NCI-H1417 (cell line): ENCODE data around the gene CAPN2.
A peak's percentile ranks its signal among the peaks of the same experiment; 100 is the strongest.

Experiments
- DNase-seq, 3 experiments: peaks; one replicate each; lab custom pipeline; 2025; lab: John Stamatoyannopoulos, UW

The CAPN2 gene

DNA sequence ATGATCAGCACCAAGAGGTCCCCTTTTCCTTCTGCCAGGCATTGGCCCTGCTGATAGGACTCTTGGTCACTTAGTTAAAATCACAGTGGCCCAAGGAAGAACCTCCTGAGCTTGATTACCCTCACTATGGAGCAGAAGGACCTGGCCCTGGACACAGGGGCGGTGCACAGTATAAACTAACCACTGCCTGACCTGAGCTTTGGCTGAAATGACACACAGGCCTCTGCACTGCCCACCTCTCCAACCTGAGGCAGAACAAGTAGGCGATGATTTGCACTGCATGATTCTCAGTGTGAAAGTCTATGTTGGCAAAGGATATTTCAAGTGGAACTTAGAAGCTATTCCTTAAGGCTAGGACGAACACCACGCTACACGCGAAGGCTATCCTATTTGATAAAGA lies 48.5 kb downstream of the CAPN2 start:
- no peak for DNase-seq

DNA sequence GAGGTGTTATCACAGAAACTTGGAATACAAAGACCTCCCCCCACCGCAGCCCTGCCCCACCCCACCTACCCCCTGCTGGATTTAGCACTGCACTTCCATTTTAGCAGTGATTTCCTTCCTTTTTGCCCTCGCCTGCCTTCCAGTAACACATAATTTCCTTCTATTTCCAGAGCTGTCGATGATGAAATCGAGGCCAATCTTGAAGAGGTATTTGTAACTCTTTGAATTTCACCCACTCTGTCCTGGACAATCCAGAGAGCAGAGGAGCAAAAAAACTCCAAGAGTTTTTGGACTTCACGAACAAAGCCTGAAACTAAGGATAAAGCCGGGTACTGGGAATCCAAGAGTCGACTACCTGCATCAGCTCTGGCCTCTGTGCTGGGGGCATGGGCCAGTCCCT lies 49.1 kb downstream of the CAPN2 start:
- DNase-seq: no peak

DNA sequence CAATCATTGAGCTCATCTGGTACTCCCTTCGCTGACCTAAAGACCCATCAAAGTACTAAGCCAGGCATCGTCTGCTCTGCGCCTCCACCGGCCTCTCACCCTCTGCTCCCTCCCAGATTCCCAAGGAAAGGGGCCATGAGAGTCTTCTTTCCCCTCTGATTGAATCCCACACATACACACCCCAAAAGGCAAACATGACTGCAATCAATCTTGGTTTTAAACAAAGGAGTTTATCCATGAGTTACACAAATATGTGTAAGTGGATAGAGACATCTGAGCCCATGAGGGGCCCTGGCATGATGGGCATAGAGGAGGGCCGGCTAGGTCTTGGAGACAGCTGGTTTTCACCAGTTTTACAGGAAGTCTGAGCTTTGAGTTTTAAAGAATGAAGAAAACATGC lies 50.9 kb downstream of the CAPN2 start:
- DNase-seq: no peak

DNA sequence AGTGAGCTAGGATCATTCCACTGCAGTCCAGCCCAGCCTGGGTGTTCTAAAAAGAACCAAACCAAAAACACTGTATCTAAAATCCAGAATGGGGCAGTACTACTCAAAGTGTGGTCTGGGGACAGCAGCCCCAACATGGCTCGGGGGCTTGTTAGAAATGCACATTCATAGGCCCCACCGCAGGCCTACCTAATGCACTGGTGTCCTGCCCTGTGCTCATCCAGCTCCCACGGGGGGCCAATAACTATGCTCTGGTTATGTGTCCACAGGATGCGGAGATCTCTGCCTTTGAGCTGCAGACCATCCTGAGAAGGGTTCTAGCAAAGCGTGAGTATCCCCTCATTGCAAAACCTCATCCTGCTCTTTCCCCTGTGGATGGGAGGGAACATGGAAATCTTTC lies 51.5 kb downstream of the CAPN2 start:
- DNase-seq: no peak

DNA sequence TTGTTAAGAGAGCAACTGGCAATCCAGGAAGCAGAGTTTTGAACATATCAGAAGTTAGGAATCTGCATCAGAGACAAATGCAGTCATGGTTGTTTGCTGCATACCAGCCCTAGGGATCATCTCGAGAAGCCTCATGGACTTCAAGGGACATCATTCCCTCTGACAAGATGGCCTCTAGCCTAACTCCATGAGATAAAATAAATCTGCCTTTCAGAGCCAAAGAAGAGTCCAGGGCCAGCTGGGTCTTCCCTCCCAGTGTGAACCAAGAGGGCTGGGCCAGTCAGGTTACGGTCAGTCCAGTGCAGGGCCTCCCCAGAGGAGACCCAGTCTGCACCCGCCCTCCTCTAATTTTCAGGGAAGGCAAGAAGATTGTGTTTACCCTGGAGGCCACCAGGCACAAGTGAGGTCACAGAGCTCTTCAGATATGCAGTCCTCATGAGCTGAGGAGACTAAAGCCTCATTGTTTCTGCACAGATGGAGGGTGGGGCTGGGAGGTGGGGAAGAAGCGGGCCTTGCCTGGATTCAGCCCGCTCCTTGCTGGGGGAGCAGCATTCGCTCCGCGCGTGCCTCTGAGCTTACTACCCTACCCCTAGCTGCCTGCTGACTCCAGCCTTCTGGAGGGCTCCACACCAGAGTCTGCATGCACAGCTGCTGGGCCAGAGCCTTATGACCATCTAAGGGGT lies 52.8 kb downstream of the CAPN2 start:
- peak in 1 of 3 experiments; percentile 58 for DNase-seq

DNA sequence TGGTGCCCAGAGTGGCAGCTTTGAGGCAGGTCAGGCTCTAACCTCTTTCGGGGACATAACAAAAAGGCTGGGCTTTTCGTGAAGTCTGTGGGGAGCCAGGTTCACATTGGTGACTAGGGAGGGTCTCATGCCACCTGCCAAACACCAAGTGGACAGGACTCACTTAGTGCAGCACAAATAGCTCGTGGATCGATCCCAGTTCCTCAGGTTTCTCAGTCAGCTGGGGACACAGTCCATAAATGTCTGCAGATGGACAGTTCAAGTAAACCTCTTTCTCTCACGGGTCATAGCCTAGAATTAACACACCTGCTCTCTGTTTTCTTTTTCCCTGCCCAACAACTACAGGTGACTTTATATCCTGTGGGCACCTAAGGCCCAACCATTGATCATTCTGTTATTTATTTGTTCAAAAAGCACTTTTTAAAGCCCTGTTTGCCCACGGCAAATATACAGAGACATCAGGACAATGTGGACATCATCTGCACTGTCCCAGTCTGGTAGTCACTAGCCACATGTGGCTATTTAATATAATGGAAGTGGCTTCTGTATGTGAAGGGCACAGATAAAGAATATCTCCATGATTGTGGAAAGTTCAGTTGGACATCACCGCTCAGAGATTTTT lies 53.5 kb downstream of the CAPN2 start:
- peak in 2 of 3 experiments; percentile 15 to 60 for DNase-seq

DNA sequence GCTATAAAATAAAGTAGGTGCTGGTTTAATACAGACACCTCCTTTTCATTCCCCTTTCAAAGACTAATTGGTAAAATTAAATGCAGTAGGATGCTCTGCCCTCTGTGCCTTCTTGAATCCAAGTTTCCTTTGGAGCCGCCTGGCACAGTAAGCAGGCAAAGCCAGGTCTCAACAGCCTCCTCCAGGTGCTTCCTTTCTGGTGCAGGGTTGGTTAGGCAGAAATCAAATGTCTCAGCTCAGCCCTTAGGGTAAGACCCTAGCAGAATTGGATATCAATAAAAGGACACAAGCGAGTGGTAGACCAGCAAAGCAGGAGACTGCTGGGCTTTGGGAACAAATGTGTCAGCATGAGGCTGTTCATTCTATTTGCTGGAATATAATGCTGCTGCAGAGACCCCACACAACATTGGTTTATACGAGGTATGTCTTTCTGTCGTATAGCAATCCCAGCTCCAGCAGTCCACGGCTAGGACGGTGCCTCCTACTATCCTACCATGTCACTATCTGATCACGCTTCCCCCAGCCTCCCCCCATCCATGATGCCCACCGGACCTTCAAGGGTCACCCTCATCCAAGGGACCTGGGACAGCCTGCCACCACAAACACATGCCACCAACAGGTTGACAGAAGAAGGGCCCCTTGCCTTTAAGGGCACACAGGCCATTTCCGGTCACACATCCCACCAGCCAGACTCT lies 58.4 kb downstream of the CAPN2 start:
- DNase-seq: no peak

DNA sequence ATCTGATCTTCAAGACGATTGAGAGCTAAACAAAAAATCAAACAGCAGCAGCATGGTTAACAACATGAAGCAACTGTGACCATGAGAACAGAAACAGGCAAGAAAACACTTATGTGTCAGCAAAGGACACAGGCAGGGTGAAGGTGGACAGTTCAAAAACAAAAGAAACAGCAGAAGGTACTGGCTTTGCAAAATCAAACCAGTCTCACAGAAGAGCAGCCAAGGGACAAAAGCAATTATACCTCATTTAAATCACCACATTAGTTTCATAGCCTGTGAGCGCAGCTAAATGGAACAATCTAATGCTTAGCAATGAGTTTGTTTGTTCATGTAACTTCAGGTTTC lies 59.1 kb downstream of the CAPN2 start:
- DNase-seq: no peak

DNA sequence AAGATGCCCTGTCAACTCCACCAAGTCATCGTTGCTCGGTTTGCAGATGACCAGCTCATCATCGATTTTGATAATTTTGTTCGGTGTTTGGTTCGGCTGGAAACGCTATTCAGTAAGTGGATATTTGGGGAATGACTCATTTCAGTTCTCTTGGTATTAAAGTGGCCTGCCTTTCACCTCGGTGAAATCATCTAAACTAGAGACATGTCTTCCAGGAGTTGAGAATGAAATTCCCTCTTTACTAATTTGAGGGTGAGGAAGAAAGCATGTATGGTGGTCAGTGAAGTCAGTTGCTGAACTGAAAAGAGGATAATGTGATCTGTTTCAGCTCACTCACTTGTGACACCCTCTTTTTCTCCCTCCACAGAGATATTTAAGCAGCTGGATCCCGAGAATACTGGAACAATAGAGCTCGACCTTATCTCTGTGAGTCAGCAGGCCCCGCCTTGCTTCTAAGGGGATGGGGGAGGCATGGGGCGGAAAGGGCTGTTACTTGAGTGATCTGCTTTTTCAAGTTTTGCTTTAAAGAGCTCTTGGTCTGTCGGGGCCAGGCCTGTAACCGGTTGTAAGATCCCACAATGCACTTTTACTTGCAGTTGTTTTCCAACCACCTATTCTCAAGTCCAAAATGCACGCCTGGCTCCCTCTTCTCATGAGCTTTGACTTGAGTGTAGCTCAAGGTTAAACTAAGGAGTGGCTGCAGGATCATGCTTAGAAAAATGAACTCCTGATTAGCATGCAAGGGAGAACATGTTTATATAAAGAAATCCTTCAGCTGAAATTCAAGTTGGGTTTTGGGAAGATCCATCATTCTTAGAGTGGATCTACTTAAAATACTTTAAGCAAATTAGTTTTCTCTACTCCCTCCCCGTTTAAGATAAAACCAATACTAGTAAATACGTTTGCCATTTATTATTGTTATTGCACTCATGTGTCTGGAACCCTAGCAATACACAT lies 59.8 kb downstream of the CAPN2 start:
- no peak for DNase-seq

DNA sequence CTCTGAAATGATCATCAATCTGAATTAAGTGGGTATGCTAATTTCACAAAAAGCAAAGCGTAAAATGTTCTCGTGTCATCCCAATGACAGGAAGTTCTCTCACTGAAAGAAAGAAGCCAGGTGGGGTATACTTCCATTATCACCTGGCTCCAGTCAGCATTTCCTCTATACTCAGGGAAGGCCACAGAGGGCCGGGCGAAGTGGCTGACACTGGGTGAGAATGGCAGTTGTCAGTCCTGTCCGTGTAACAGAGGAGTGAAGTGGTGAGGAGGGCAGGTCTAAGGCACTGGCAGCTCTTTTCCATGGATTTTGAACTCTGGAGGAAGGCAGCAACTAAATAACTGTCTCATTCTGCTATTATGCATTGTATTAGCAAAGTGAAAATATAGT lies 60.4 kb downstream of the CAPN2 start:
- DNase-seq: no peak

DNA sequence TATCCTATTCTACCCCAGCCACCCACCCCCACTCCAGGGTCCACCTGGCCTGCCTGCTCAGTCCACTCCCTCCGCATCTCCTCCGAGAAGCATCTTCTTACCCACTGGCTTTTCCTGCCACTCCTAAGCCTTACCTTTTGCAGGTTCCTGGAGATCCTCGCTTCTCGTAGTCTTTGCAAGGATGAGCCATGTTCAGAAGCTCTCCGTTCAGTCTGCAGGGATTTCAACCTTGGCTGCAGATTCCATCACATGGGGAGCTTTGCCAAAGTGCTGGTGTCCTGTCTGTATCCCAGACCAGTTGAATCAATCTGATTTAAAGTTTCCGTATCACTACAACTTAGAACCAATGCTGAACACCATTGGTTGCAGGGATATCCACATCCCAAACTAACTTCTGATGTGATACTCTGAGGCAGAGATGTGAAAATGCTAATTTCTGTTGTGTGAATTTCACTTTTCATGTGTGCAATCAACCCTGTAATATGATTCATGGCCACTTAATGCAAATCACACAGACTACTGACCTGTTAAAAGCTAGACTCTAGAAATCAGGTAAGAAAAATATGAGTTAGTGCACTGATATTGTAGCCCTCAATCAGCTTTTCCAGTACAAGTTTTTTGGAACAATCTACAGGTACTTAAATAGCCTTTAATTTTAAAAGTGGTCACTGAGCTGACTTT lies 61.9 kb downstream of the CAPN2 start:
- no peak for DNase-seq

DNA sequence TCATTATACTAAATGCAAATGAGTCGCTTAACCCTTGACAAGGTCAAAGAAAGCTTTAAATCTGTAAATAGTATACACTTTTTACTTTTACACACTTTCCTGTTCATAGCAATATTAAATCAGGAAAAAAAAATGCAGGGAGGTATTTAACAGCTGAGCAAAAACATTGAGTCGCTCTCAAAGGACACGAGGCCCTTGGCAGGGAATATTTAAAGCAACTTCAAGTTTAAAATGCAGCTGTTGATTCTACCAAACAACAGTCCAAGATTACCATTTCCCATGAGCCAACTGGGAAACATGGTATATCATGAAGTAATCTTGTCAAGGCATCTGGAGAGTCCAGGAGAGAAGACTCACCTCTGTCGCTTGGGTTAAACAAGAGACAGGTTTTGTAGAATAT lies 62.7 kb downstream of the CAPN2 start:
- no peak for DNase-seq

DNA sequence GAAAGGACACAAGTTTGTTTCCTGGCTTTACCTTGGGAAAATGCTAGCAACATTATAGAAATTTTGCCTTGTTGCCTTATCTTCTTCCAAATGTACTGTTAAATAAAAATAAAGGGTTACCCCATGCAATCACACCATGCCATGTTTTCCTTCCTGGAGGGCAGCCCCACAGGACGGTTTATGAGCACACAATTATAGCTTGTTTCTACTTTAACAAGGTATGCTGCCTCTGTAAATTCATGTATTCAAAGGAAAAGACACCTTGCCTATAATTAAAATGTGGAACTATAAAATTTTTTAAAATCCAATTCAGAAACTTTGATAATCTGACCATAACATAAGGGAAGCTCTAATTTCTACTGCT lies 63.4 kb downstream of the CAPN2 start:
- no peak for DNase-seq

DNA sequence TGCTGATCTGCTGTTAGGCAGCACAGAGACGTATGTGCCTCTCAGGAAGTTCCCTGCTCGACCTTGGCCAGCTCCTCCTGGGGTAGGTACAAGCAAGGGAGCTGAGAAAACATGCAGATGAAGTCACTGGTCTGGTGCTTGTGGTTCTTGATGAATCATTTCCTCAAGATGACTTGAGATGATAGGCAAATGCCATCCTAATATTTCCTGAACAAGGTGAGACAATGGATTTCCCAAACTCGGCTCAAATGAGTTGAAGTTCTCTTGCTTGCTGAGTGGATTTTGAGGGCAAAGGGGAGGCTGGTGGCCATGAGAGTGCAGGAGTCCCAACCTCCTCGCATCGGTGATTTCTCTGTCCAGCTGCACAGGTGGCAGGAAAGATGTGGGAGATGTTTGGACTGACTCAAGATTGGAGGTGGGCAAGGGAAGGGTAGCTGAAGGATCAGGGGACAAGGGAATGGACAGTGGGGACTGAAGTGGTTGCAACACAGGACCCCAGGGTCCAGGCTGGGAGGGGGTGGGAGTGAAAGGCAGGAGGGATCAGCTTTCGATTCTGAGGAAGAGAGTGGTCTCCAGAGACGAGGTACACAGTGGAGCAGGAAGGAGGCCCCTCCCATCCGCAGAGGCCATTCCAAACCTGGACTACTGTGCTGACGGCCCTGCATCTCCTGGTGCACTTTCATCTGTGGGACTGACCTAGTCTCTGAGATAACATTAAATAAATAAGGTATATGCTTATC lies 63.9 kb downstream of the CAPN2 start:
- DNase-seq: no peak

DNA sequence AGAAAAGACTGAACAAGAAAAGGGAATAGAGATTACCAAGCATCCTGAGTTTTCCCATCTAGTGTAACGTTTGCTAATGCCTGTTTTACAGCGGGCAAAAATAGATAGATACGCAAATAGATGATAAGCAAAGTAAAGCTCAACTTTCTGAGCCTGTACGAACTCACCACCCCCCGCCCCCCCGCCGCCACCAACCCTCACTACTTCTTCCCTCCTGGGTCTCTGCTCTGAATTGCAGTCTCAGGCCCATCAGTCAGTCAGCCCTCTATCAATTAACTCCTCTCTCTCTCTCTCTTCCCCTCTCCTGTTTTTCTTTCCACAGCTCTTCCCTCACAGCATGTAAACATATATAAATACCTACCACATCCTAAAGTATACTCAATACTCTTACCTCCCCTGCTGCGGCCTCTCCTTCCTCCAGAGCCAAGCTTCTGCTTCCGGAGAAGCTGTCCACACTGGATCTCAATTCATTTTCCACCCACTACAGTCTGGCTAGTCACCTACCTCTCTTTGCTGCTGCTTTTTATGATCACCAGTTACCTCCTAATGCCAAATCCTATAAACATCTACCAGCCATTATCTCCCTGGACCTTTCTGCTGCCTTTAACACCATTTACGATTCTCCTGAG lies 64.6 kb downstream of the CAPN2 start:
- DNase-seq: no peak

DNA sequence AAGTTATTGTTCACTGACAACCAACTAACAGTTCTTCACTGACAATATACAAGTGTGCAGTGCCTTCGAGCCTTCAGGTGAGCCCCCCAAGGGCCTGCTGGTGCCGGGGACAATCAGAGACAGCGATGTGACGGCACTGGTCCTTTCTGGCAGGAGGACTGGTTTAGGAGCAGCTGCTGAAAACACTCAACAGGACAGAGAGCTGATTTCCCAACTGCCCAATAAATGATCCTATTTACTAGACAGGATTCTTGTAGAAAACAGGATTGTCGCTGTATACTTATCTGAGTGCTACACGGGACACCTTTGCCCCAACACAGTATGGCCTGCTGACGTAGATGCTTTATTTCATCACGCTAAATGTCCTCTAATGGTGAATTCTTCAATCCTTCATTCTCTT lies 68.0 kb downstream of the CAPN2 start:
- no peak for DNase-seq

DNA sequence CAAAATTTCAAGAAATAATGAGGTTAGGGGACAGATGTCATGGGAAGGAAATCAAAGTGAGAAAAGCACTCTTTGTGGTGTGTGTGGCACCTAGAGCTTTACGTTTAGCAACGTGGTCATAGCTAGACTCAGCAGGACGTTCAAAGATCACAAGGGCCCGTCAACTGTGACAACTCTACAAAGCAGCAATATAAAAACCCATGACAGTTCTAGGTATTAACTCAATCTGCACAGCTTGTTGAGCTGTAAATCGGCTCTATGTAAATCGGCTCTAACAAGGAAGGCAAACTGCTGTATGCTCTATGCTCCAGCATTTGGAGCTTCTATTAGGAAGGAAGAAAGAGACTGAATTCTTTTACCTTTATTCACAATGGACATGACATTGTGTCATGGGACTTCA lies 68.6 kb downstream of the CAPN2 start:
- no peak for DNase-seq

DNA sequence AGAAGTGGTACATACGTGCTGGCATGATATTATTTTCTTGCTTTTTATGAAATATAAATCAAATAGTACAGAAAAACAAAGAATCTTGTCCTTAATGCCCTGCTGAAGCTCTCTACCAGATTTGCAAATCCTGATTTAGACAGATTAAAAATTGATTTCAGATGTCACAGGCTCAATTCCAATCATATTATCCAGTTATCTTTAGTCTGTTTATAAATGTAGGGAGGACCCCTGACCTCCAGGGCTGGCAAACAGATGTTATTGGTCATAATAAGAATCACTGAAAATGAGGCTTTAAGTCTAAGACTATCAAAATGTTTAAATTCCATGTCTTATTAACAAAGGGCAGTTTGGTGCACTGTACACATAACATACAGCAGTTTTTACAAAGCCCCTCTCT lies 71.3 kb downstream of the CAPN2 start:
- no peak for DNase-seq

DNA sequence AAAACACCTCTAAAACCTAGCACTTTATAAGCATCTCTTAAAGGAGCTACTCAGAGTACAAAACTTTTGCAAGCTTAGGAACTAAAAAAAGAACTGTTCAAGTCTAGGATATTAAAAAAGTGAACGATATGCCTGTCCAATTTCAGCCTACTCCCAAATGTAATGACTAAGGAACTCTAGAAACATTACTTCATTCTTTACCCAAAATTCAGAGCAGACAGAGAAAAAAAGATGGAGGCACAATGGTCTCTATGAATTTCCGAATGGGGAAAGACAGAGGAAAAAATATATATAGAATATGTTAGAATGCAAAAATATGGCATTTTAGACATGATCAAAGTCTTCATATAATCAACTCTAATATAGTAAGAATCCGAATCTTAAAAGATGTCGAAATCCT lies 72.2 kb downstream of the CAPN2 start:
- no peak for DNase-seq

DNA sequence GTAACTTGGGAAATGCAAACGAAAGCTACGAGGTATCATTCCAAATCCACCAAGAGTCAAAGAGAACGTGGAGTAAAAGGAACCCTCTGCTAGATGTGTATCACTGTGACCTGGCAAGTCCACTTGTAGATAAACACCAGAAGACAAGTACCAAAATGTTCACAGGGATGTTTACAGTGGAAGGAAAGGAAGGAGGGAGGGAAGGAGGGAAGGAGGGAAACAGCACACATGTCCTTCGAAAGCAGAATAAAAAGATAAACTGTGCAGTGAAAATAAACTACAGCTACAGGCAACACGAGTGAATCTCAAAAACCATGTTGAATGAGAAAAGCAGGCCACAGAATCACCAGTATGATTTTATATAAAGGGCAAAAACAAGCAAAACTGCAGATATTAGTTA lies 73.5 kb downstream of the CAPN2 start:
- no peak for DNase-seq
